SK-N-SH treated with all-trans-retinoic acid at 6 μM for 48 hours (cell line): ENCODE measurements around the gene SHOC2.

Experiments used
- ATAC-seq: fragments of 200-7000 bp; cut with Tn5 transposase; 3 replicates; pipeline ENCODE4 v1.9.1; 2020; ENCODE audit warnings: mild to moderate bottlenecking, moderate library complexity
- ARNTL ChIP-seq: fragments of 450-650 bp; formaldehyde crosslinking; IDR thresholded peaks from 2 replicates; pipeline ENCODE4 v1.5.0; 2020; ENCODE audit warnings: low read depth, mild to moderate bottlenecking, moderate library complexity, borderline replicate concordance
- BACH2 ChIP-seq: fragments of 250-450 bp; sonication (Bioruptor Pico); IDR thresholded peaks from 2 replicates; pipeline ENCODE4 v1.9.0; 2021; ENCODE audit warnings: mild to moderate bottlenecking, borderline replicate concordance
- CREB5 ChIP-seq: fragments of 250-450 bp; sonication (Bioruptor Pico); IDR thresholded peaks from 2 replicates; pipeline ENCODE4 v1.5.1; 2020; ENCODE audit warnings: low read depth, mild to moderate bottlenecking, moderate library complexity
- CSDC2 ChIP-seq: fragments of 250-450 bp; sonication (Bioruptor Pico); IDR thresholded peaks from 2 replicates; pipeline ENCODE4 v1.5.0; 2020; ENCODE audit warnings: mild to moderate bottlenecking, moderate library complexity
- CSRNP3 ChIP-seq: fragments of 250-450 bp; sonication (Bioruptor Pico); IDR thresholded peaks from 2 replicates; pipeline ENCODE4 v1.5.1; 2021; ENCODE audit warnings: mild to moderate bottlenecking, moderate library complexity
- ESRRG ChIP-seq: fragments of 250-450 bp; sonication (Bioruptor Pico); IDR thresholded peaks from 2 replicates; pipeline ENCODE4 v1.6.1; 2021; ENCODE audit warnings: mild to moderate bottlenecking
- GLIS3 ChIP-seq: fragments of 250-450 bp; sonication (Bioruptor Pico); IDR thresholded peaks from 2 replicates; pipeline ENCODE4 v1.5.0; 2020; ENCODE audit warnings: mild to moderate bottlenecking, moderate library complexity
- ISL1 ChIP-seq: fragments of 250-450 bp; sonication (Bioruptor Pico); IDR thresholded peaks from 2 replicates; pipeline ENCODE4 v2.1.2; 2022; ENCODE audit warnings: mild to moderate bottlenecking, moderate library complexity
- OSR1 ChIP-seq: fragments of 250-450 bp; sonication (Bioruptor Pico); IDR thresholded peaks from 2 replicates; pipeline ENCODE4 v1.8.0; 2022; ENCODE audit warnings: moderate library complexity, mild to moderate bottlenecking, inconsistent platforms
- PATZ1 ChIP-seq: fragments of 250-450 bp; sonication (Bioruptor Pico); IDR thresholded peaks from 2 replicates; pipeline ENCODE4 v1.8.0; 2020; ENCODE audit warnings: mild to moderate bottlenecking, moderate library complexity, borderline replicate concordance
- POU6F1 ChIP-seq: fragments of 250-450 bp; sonication (Bioruptor Pico); IDR thresholded peaks from 2 replicates; pipeline ENCODE4 v1.8.0; 2021; ENCODE audit warnings: low read depth, mild to moderate bottlenecking, moderate library complexity, borderline replicate concordance
- PPARA ChIP-seq: fragments of 250-450 bp; sonication (Bioruptor Pico); IDR thresholded peaks from 2 replicates; pipeline ENCODE4 v1.5.0; 2020; ENCODE audit warnings: mild to moderate bottlenecking, borderline replicate concordance
- RARB ChIP-seq: fragments of 250-450 bp; sonication (Bioruptor Pico); IDR thresholded peaks from 2 replicates; pipeline ENCODE4 v1.8.0; 2021; ENCODE audit warnings: mild to moderate bottlenecking, moderate library complexity
- SNAI2 ChIP-seq: fragments of 250-450 bp; sonication (Bioruptor Pico); IDR thresholded peaks from 2 replicates; pipeline ENCODE4 v1.5.0; 2020; ENCODE audit warnings: mild to moderate bottlenecking, moderate library complexity
- TCF4 ChIP-seq: fragments of 250-450 bp; sonication (Bioruptor Pico); IDR thresholded peaks from 2 replicates; pipeline ENCODE4 v1.8.0; 2021; ENCODE audit warnings: mild to moderate bottlenecking, moderate library complexity, borderline replicate concordance
- TSHZ2 ChIP-seq: fragments of 250-450 bp; sonication (Bioruptor Pico); IDR thresholded peaks from 2 replicates; pipeline ENCODE4 v1.5.0; 2020; ENCODE audit warnings: mild to moderate bottlenecking, moderate library complexity
- ZC3H10 ChIP-seq: fragments of 250-450 bp; sonication (Bioruptor Pico); IDR thresholded peaks from 2 replicates; pipeline ENCODE4 v1.5.1; 2021; ENCODE audit warnings: mild to moderate bottlenecking, moderate library complexity
- ZFP3 ChIP-seq: fragments of 250-450 bp; sonication (Bioruptor Pico); IDR thresholded peaks from 2 replicates; pipeline ENCODE4 v1.5.0; 2020; ENCODE audit warnings: mild to moderate bottlenecking, moderate library complexity
- ZFP30 ChIP-seq: fragments of 450-650 bp; formaldehyde crosslinking; IDR thresholded peaks from 2 replicates; pipeline ENCODE4 v1.5.0; 2022; ENCODE audit warnings: mild to moderate bottlenecking, moderate library complexity
- ZNF565 ChIP-seq: fragments of 450-650 bp; formaldehyde crosslinking; conservative IDR thresholded peaks from 2 replicates; pipeline ENCODE4 v1.5.0; 2020; ENCODE audit warnings: low read depth, mild to moderate bottlenecking, moderate library complexity
- ZNF70 ChIP-seq: fragments of 450-650 bp; formaldehyde crosslinking; IDR thresholded peaks from 2 replicates; pipeline ENCODE4 v1.5.0; 2020; ENCODE audit warnings: mild to moderate bottlenecking, moderate library complexity
- ZNF8 ChIP-seq: fragments of 450-650 bp; formaldehyde crosslinking; IDR thresholded peaks from 2 replicates; pipeline ENCODE4 v1.5.0; 2020; ENCODE audit warnings: mild to moderate bottlenecking, moderate library complexity

The SHOC2 gene

GRCh38 chr10:110966146-110966545, 46.7 kb downstream of the SHOC2 start:
- no peak for ATAC-seq
- no peak for TF ChIP-seq PPARA
- TF ChIP-seq GLIS3 (CRISPR knock-in tag): no peak
- TF ChIP-seq ZFP30 (CRISPR knock-in tag): no peak
- no peak for TF ChIP-seq ISL1
- no peak for TF ChIP-seq BACH2 (CRISPR knock-in tag)
- TF ChIP-seq ZNF70 (CRISPR knock-in tag): no peak
- TF ChIP-seq CSRNP3: no peak
- no peak for TF ChIP-seq PATZ1 (CRISPR knock-in tag)
- TF ChIP-seq ESRRG (CRISPR knock-in tag): no peak
- TF ChIP-seq TCF4 (CRISPR knock-in tag): no peak
- no peak for TF ChIP-seq POU6F1 (CRISPR knock-in tag)
- TF ChIP-seq ARNTL (CRISPR knock-in tag): no peak
- TF ChIP-seq SNAI2 (CRISPR knock-in tag): no peak
- no peak for TF ChIP-seq CREB5 (CRISPR knock-in tag)

GRCh38 chr10:110967009-110967630, 47.7 kb downstream of the SHOC2 start:
- no peak for ATAC-seq
- TF ChIP-seq CREB5 (CRISPR knock-in tag) (no peak), ZC3H10 (CRISPR knock-in tag) (no peak), RARB (CRISPR knock-in tag) (no peak), TSHZ2 (CRISPR knock-in tag) (no peak), CSRNP3 (no peak), POU6F1 (CRISPR knock-in tag) (no peak), ZNF70 (CRISPR knock-in tag) (no peak), PATZ1 (CRISPR knock-in tag) (no peak), ARNTL (CRISPR knock-in tag) (no peak), ISL1 (no peak), CSDC2 (CRISPR knock-in tag) (no peak), ZFP3 (no peak), OSR1 (no peak), ZNF565 (CRISPR knock-in tag) (no peak), PPARA (no peak), ESRRG (CRISPR knock-in tag) (no peak), ZNF8 (CRISPR knock-in tag) (no peak), SNAI2 (CRISPR knock-in tag) (no peak), GLIS3 (CRISPR knock-in tag) (no peak)
